SH-SY5Y (cell line): Measurements from ENCODE around the gene ARHGAP24.

ENCODE experiments used
- GATA2 ChIP-seq: IDR thresholded peaks from 2 replicates; pipeline ENCODE4 v1.6.1; 2011; ENCODE audit warnings: mild to moderate bottlenecking, low read depth, low read length
- GATA3 ChIP-seq: IDR thresholded peaks from 2 replicates; pipeline ENCODE4 v1.6.1; 2011; ENCODE audit warnings: low read depth, mild to moderate bottlenecking, low read length, moderate library complexity

DNA sequence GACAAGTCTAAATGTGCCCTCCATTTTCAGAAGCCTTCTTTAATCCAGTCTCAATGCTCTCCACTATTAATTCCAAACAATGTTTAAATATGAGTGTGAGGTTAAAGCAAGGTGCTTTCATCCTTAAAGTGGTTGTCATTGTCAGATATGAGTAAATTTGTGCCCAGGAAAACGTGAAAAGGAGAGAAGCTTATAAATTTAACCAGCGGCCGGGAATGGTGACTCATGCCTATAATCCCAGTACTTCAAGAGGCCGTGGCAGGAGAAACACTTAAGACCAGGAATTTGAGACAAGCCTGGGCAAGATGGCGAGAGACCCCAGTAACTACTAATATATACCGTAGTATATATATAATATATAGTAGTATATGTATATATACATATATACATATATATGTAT, 270.0 kb downstream of the ARHGAP24 start:
- no peak for TF ChIP-seq GATA2
- TF ChIP-seq GATA3, result no peak
